Measurements from ENCODE around the gene UBE2O. TPM values are rescaled to one million over a fixed set of nuclear protein-coding genes. Genes with fewer than 3 reads are reported as not detected.
"Not testable (repeated sequence)": the region's sequence is repeated elsewhere in the genome, so short reads cannot be mapped to it uniquely, and the experiment has no call there.

UBE2O gene
- total RNA-seq, 1 donor from 2014 or later = 30.3 TPM

- no peak for DNase-seq (ENCODE audit: low spot score)
Measured at GRCh38 chr17:76370261-76370993, 82.5 kb downstream of the UBE2O start.

- no peak for DNase-seq (ENCODE audit: low spot score)
Measured at GRCh38 chr17:76369804-76370203, 83.1 kb downstream of the UBE2O start.

GRCh38 chr17:76369379-76369778, 83.6 kb downstream of the UBE2O start:
- no peak for DNase-seq (ENCODE audit: low spot score)

GRCh38 chr17:76368545-76368944, 84.4 kb downstream of the UBE2O start:
- DNase-seq (ENCODE audit: low spot score) = no peak

GRCh38 chr17:76367642-76368041, 85.3 kb downstream of the UBE2O start:
- no peak for DNase-seq (ENCODE audit: low spot score)

- DNase-seq (ENCODE audit: low spot score) = no peak
Measured at GRCh38 chr17:76366247-76366646, 86.7 kb downstream of the UBE2O start.

- no peak for DNase-seq (ENCODE audit: low spot score)
Measured at GRCh38 chr17:76365256-76365903, 87.6 kb downstream of the UBE2O start.

GRCh38 chr17:76363107-76363842, 89.7 kb downstream of the UBE2O start:
- DNase-seq (ENCODE audit: low spot score) = no peak

- no peak for DNase-seq (ENCODE audit: low spot score)
Measured at GRCh38 chr17:76360461-76360860, 92.5 kb downstream of the UBE2O start.

GRCh38 chr17:76359776-76360175, 93.2 kb downstream of the UBE2O start:
- not testable (repeated sequence) for DNase-seq (ENCODE audit: low spot score)

GRCh38 chr17:76359375-76359774, 93.6 kb downstream of the UBE2O start:
- no peak for DNase-seq (ENCODE audit: low spot score)

- no peak for DNase-seq (ENCODE audit: low spot score)
Measured at GRCh38 chr17:76357597-76358158, 95.3 kb downstream of the UBE2O start.

- no peak for DNase-seq (ENCODE audit: low spot score)
Measured at GRCh38 chr17:76356803-76357456, 96.0 kb downstream of the UBE2O start.

- DNase-seq (ENCODE audit: low spot score) = no peak
Measured at GRCh38 chr17:76354747-76355310, 98.1 kb downstream of the UBE2O start.

- DNase-seq (ENCODE audit: low spot score) = no peak
Measured at GRCh38 chr17:76354317-76354729, 98.6 kb downstream of the UBE2O start.

- peak; percentile 86 for DNase-seq (ENCODE audit: low spot score)
Measured at GRCh38 chr17:76353599-76354316, 99.2 kb downstream of the UBE2O start, which contains the start of gene PRPSAP1. Gene PRPSAP1 (minus strand): TSS chr17:76353916. CDS start chr17:76353703, 213 bp downstream.

GRCh38 chr17:76353004-76353598, 99.9 kb downstream of the UBE2O start:
- peak; percentile 45 for DNase-seq (ENCODE audit: low spot score)

GRCh38 chr17:76351526-76352071, 101.4 kb downstream of the UBE2O start:
- DNase-seq (ENCODE audit: low spot score) = no peak

GRCh38 chr17:76350463-76350862, 102.5 kb downstream of the UBE2O start:
- DNase-seq (ENCODE audit: low spot score) = no peak

- not testable (repeated sequence) for DNase-seq (ENCODE audit: low spot score)
Measured at GRCh38 chr17:76346936-76347335, 106.0 kb downstream of the UBE2O start.
